IMR-90 (cell line): ENCODE measurements around the gene PCK2.

Source experiments
- CEBPB ChIP-seq: IDR thresholded peaks from 2 replicates; pipeline ENCODE4 v1.6.1; 2012; ENCODE audit warnings: low read depth, low read length, improper control_type of control experiment
- CHD1 ChIP-seq: IDR thresholded peaks from 2 replicates; pipeline ENCODE4 v1.6.1; 2012; ENCODE audit warnings: low read depth, low read length, improper control_type of control experiment
- CTCF ChIP-seq: conservative IDR thresholded peaks from 2 replicates; pipeline ENCODE4 v1.5.1; 2012; ENCODE audit warnings: mild to moderate bottlenecking, low read depth, low read length, improper control_type of control experiment
- MXI1 ChIP-seq: IDR thresholded peaks from 2 replicates; pipeline ENCODE4 v1.6.1; 2012; ENCODE audit warnings: low read depth, mild to moderate bottlenecking, low read length, moderate library complexity, borderline replicate concordance
- POLR2A ChIP-seq: IDR thresholded peaks from 2 replicates; pipeline ENCODE4 v1.6.1; 2012; ENCODE audit warnings: mild to moderate bottlenecking, low read depth, low read length
- RAD21 ChIP-seq: IDR thresholded peaks from 2 replicates; pipeline ENCODE4 v1.6.1; 2012; ENCODE audit warnings: low read length, improper control_type of control experiment
- RCOR1 ChIP-seq: IDR thresholded peaks from 2 replicates; pipeline ENCODE4 v1.6.1; 2012; ENCODE audit warnings: mild to moderate bottlenecking, low read length, improper control_type of control experiment; ENCODE audit not compliant: insufficient replicate concordance
- RFX5 ChIP-seq: IDR thresholded peaks from 2 replicates; pipeline ENCODE4 v1.8.0; 2012; ENCODE audit warnings: low read depth, mild to moderate bottlenecking, low read length, moderate library complexity
- USF2 ChIP-seq: fragments of 150-350 bp; IDR thresholded peaks from 2 replicates; pipeline ENCODE4 v1.6.1; 2017; ENCODE audit warnings: mild to moderate bottlenecking, antibody characterized with exemption, low read length, low read depth

- no peak for TF ChIP-seq CTCF
- TF ChIP-seq RFX5, result no peak
- TF ChIP-seq CHD1, result no peak
- no peak for TF ChIP-seq RCOR1
- no peak for TF ChIP-seq RAD21
- no peak for TF ChIP-seq USF2
- TF ChIP-seq MXI1, result no peak
- TF ChIP-seq POLR2A, result no peak
- no peak for TF ChIP-seq CEBPB
These were observed 1.5 kb upstream of the PCK2 start for GRCh38 chr14:24092505-24093206.
